ENCODE results near the gene SLC66A1. TPM values are rescaled to one million over a fixed set of nuclear protein-coding genes. Genes with fewer than 3 reads are reported as not detected.

Gene SLC66A1
- total and polyA plus RNA-seq, 9 of the 15 experiments (the other 6 are each of a cell fraction or from before 2014, with no cell fraction given): 1.2 to 40.8 (median 18.6) TPM

- TF ChIP-seq MXI1 (IDR thresholded peaks at IDR 0.05; ENCODE audit: low read depth, low read length): no peak
- no peak for TF ChIP-seq ETV5 (CRISPR knock-in tag; IDR thresholded peaks at IDR 0.05; ENCODE audit: low read depth)
- TF ChIP-seq MTA1 (IDR thresholded peaks at IDR 0.05; ENCODE audit: borderline replicate concordance): no peak
- TF ChIP-seq FOXA3 (CRISPR knock-in tag; conservative IDR thresholded peaks at IDR 0.05 in 1 of 2, IDR thresholded peaks at IDR 0.05 in 1 of 2): no peak
- no peak for TF ChIP-seq OTX1 (CRISPR knock-in tag; IDR thresholded peaks at IDR 0.05)
- 0 out of 2 replicates have a peak, but pooled peaks have one; percentile 26 for TF ChIP-seq CREB3 (tag; conservative IDR thresholded peaks at IDR 0.05; ENCODE audit: low read depth)
- no peak for TF ChIP-seq THAP12 (CRISPR knock-in tag; IDR thresholded peaks at IDR 0.05)
- no peak for TF ChIP-seq RBBP5 (IDR thresholded peaks at IDR 0.05; ENCODE audit: borderline replicate concordance, insufficient read depth, low read length, poor library complexity, severe bottlenecking)
- no peak for TF ChIP-seq THRA (IDR thresholded peaks at IDR 0.05)
- no peak for TF ChIP-seq ARID4B (CRISPR knock-in tag; IDR thresholded peaks at IDR 0.05)
- no peak for TF ChIP-seq PML (IDR thresholded peaks at IDR 0.05; ENCODE audit: low read length)
- no peak for TF ChIP-seq ZEB2 (IDR thresholded peaks at IDR 0.05)
- no peak for TF ChIP-seq SREBF1 (IDR thresholded peaks at IDR 0.05; ENCODE audit: borderline replicate concordance, low read depth, low read length)
- TF ChIP-seq EWSR1 (IDR thresholded peaks at IDR 0.05; ENCODE audit: borderline replicate concordance, low read depth, partially characterized antibody): no peak
- no peak for TF ChIP-seq ZNF217 (CRISPR knock-in tag; IDR thresholded peaks at IDR 0.05)
- TF ChIP-seq TFAP4 (CRISPR knock-in tag; IDR thresholded peaks at IDR 0.05; ENCODE audit: borderline replicate concordance): peak; percentile 92
- TF ChIP-seq MLX (CRISPR knock-in tag; conservative IDR thresholded peaks at IDR 0.05): no peak
These were observed 11.9 kb upstream of the SLC66A1 start (continued) for GRCh38 chr1:19300211-19300610.

Data from K562 (cell line).